GM18861 (cell line): ENCODE data around the gene DZIP1.

Experiments
- ATAC-seq: cut with Tn5 transposase; IDR thresholded peaks from one replicate; pipeline ENCODE4 v1.9.1; 2021; ENCODE audit not compliant: unreplicated experiment

Gene DZIP1

DNA sequence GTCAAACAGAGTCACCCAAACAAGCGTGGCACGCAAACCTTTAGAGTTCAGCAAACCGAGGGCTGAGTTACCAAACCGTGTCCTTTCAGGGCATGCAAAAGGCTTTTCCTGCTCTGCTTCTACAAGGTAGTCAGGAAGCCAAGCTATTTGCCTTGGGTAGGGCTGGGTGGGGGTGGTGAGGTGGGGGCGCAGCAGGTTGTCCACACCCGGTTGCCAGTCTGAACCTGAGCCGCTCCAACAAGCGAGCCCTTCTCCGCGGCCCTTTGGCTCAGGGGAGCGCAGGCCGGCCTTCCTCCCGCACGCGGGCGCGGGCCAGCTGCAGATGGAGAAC is 92.3 kb downstream of the DZIP1 start:
- ATAC-seq, result no peak

- no peak for ATAC-seq
These were observed 96.9 kb downstream of the DZIP1 start for GRCh38 chr13:95547531-95548167.

GRCh38 chr13:95546919-95547318 is 97.6 kb downstream of the DZIP1 start:
- no peak for ATAC-seq

GRCh38 chr13:95544293-95544692 is 100.2 kb downstream of the DZIP1 start:
- no peak for ATAC-seq

- no peak for ATAC-seq
These were observed 102.5 kb downstream of the DZIP1 start for GRCh38 chr13:95541911-95542474.

DNA sequence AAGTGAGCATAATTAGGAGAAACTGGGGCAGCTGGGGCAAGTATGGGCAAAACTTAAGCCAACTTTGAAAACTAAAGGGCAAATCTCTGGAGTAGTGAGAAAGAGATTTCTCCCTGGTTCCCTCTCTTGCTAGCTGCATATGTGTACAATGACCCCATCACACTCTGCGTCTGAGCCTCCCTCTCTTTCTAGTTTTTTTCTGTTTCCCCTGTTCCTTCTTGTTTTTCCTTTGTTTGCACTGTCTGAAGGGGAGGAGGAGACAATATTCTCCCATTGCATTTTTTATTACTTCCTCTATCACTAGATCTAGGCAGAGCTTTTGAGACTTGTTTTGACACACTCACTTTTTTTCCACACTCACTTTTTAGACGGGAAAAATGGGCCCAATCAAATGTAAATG is 103.2 kb downstream of the DZIP1 start:
- ATAC-seq, result no peak

GRCh38 chr13:95540888-95541287 is 103.6 kb downstream of the DZIP1 start:
- no peak for ATAC-seq

GRCh38 chr13:95536632-95537241 is 107.8 kb downstream of the DZIP1 start:
- ATAC-seq, result no peak

DNA sequence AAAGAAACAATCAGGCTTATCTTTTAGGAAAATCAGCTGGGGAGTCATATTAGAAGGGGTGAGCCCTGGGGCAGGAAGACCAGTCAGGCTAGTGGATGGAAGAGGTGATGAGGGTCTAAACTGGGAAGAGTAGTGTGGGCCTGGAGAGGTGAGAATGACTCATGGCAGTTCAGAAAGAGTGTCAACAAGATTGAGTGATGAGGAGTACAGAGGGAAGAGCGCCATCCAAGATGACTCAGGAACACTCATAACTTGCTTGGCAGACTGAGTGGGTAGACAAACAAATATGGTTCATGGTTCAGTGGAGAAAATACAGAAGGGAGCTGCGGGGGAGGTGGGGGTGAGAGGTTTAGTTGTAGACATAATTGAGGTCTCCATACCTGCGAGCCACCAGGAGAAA is 109.3 kb downstream of the DZIP1 start:
- ATAC-seq, result no peak

DNA sequence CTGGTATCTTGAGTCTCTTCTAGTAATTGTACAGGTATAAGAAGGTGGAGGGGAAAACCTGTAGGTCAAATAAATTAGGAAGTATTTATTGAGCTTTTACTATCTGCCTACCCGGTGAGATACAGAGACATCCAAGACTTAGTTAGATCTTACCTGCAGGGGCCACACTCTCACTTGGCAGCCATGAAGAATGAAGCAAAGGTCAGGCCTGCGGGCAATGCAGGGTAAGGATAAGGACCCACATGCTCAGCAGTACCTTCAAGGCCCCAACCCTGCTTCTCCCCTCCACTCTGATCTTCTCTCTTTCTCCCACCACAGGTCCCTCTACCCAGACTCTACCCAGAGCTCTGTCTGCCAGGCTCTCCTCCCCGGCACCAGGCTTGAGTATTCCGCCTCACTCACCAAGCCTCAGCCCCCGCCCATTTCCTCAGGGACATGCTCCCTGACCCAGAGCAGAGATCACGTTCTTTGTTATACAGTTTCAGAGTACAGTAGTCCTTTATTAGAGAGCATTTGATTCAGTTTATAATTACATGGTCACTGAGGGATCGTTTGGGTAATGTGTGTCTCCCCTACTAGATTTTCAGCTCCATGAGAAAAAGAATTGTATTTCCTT is 110.9 kb downstream of the DZIP1 start:
- no peak for ATAC-seq

- no peak for ATAC-seq
These were observed 114.3 kb downstream of the DZIP1 start for GRCh38 chr13:95530178-95530577.
